ENCODE results near the gene CDC37.

GRCh38 chr19:10412257-10412977, 9.1 kb upstream of the CDC37 start:
- no peak for TF ChIP-seq ZNF565 (CRISPR knock-in tag; conservative IDR thresholded peaks at IDR 0.05; ENCODE audit: low read depth)
- no peak for TF ChIP-seq SNAI2 (CRISPR knock-in tag; IDR thresholded peaks at IDR 0.05)
